HG02970 (cell line): ENCODE data around the gene BCAS3.
"Not testable (repeated sequence)": the region's sequence is repeated elsewhere in the genome, so short reads cannot be mapped to it uniquely, and the experiment has no call there.

Experiments used
- ATAC-seq: cut with Tn5 transposase; IDR thresholded peaks from one replicate; pipeline ENCODE4 v1.9.1; 2021; ENCODE audit warnings: mild to moderate bottlenecking, moderate library complexity, moderate number of reproducible peaks; ENCODE audit not compliant: unreplicated experiment, low FRiP score

Gene BCAS3

DNA sequence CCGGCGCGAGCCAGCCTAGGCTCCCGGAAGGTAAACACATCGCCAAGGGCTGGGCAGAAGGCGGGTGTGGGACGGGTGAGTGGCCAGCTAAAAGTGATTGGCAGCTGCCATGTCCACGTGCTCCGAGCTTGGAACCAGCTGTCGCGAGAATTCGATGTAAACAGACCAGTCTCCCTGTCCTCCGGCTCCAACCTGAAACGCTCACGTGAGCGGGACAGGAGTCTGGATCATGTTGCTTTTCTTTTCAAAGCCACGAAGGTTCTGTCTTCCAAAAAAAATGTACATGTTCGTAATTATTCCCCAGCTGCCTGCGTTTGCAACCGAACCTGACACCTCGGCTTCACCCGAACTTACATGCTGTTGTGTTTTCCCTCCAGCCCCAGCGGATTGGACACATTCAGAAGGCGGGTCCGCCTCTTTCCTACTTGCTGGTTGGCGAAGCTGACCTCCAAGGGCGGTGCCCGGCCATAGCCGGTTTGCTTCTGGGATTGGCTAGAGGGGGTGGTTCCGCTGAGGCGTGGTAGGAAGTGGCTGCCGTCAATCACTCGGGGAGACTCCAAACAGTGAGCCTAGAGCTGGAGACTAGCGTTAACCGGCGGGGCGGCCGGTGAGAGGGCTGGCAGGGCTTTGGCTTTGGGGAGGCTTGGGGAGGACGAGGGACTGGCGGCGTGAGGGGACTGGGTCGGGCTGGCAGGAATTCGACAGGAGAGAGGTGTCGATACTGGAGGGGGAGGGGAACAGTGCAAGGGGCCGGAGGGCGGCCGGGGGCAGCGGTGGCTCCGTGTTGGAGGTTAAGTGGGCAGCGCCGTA lies at the start of gene BCAS3:
Gene BCAS3 (plus strand): TSS at position 544 of the 810 bp plus-strand sequence.
- peak; percentile 99 for ATAC-seq

DNA sequence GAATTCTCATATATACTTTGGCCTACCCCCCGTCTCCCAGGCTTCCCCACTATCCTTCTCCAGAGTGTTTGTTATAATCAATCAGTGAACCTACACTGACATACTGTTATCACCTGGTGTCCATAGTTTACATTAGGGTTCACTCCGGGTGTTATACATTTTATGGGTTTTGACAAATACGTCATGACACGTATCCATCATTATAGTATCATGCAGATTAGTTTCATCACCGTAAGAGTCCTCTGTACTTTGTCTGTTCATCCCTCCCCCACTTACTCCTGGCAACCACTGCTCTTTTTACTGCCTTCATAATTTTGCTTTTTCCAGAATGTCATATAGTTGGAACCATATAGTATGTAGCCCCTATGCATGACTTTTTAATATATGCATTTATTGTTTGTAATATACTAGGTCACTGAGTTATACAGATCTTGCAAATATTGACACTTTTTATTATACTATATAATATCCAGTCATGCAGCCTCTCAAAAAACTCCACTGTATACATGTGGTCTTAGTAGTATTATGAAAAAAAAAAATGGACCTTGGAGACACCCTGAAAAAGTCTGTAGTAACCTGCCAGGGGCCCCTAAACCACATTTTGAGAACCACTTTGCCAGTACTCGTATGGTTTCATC lies 49.3 kb upstream of the BCAS3 start:
- ATAC-seq = no peak

DNA sequence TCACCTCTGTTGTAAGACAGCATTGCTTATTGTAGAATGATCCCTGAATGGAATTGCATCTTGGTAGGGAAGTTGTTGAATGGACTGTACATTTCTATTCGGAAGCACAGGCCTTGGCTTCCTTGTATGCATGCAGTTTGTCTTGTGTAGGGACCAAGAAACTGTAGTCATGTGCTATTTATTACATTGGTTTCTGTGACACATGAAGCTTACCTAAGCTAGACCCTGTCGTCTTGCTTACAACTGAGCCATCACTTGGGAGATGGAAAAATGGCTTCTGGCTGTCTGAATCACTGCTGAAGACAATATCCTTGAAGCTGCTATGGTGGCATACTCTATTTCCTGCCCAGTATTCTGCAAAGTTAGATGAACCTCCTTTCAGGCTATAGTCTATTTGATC lies 48.5 kb upstream of the BCAS3 start:
- ATAC-seq = no peak

DNA sequence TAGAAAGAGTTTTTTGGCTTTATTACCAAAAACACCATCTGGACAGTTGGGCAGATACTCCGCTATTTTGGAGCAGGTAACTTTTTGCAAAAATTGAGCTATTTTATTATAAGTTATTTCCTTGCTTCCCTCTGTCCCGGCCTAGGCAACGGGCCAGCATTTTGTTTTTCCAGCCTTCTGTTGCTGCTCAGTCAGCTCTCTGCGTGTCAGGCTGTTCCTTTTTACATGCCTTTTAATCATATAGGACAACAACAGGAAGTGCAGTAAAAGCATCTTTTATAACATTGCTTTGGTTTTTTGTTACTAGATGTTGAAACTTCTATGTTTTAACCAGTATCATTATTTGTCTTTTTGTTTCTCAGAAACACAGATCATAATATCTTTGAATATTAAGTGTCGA lies 47.3 kb upstream of the BCAS3 start:
- ATAC-seq = no peak

DNA sequence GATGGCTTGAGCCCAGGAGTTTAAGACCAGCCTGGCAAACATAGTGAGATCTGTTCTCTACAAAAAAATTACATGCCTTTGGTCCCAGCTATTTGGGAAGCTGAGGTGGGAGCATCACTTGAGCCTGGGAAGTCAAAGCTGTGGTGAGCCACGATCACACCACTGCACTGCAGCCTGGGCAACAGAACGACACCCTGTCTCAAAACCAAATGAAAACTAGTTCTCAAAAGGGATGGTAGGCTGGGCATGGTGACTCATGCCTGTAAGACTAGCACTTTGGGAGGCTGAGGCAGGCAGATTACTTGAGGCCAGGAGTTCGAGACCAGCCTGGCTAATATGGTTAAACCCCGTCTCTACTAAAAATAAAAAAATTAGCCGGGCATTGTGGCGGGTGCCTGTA lies 46.5 kb upstream of the BCAS3 start:
- ATAC-seq = no peak

DNA sequence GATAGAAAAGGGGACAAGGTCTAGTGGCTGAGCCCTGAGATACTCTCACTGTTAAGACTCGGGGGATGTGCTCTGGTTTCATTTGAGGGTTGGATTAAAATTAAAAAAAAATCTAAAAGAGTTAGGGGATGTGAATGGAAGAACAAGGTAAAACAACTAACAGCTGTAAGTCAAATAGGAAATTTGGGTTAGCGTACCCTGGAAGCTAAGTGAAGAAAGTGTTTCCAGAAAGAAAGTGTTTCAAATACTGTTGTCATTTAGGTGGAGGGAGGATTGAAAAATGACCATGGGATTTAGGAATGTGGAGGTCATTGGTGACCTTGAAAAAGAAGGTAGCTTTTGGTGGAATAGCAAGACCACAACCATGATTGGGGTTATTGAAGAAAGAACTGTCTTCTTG lies 40.0 kb upstream of the BCAS3 start:
- no peak for ATAC-seq

DNA sequence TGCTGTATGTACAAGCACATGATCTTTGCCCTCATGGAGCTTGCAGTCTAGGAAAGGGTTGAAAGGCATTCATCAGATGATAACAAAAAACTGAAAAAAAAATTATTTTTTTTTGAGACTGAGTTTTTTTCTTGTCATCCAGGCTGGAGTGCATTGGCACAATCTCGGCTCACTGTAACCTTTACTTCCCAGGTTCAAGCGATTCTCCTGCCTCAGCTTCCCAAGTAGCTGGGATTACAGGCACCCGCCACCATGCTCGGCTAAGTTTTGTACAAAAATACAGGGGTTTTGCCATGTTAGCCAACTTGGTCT lies 38.7 kb upstream of the BCAS3 start:
- ATAC-seq = no peak

DNA sequence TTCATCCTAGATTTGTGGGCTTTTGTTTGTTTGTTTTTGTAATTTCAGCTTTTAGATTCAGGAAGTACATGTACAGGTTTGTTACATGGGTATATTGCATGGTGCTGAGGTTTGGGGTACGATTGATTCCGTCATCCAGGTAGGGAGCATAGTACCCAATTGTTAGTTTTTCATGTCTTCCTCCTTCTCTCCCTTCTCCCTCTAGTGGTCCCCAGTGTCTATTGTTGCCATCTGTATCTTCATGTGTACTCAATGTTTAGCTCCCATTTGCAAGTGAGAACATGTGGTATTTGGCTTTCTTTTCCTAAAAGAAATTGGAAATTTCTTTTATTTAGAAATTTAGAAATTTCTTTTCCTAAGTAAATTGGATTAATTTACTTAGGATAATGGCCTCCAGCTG lies 37.1 kb upstream of the BCAS3 start:
- no peak for ATAC-seq

DNA sequence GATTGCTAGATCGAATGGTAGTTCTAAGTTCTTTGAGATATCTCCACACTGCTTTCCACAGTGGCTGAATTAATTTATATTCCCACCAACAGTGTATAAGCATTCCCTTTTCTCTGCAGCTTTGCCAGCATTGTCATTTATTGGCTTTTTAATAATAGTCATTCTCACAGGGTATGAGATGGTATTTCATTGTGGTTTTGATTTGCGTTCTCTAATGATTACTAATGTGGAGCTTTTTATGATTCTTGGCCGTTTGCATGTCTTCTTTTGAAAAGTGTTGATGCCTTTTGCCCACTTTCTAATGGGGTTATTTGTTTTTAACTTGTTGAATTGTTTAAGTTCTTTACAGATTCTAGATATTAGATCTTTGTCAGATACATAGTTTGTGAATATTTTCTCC lies 36.5 kb upstream of the BCAS3 start:
- ATAC-seq = no peak

DNA sequence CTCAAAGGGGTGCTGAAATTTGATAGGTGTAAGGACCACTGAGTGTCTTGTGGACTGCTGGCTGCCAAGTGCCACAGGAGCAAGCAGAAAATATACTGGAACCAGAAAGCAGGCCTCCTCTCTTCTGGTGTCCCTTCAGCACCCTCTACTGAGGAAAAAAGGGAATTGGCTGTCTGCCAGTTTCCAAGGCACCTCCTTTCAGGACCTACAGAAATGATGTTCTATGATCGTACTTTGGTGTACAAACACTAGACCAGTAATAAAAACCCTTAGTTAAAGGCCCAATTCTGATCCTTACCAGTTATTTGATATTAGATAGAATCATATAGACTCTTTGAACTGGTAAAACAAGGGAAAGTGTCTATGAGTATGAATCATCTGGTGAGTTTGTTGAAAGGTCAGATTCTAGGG lies 35.8 kb upstream of the BCAS3 start:
- ATAC-seq = no peak

DNA sequence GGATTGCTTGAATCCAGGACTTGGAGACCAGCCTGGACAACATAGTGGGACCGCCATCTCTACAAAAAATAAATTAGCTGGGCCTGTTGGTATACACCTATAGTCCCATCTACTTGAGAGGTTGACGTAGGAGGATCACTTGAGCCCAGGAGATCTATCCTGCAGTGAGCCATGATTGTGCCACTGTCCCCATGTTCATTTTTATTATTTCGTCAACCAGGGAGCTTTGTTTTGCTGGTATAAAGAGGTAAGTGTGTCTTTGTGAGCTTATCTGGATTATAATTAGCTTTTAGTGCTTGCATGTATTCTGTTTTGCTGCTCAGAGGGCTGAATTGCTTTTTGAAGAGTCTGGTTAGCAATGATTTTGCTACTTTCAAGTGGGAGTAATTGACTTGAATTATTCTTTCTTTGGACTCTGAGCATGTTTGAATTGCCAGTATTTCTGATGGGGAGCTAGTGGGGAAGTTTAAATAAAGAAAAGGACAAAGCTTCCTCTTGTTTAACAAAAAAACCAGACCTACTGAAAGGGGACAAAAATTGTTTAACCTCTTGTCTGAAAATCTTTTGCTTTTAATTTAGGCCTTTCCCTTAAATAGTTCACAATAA lies 31.6 kb upstream of the BCAS3 start:
- ATAC-seq = no peak

DNA sequence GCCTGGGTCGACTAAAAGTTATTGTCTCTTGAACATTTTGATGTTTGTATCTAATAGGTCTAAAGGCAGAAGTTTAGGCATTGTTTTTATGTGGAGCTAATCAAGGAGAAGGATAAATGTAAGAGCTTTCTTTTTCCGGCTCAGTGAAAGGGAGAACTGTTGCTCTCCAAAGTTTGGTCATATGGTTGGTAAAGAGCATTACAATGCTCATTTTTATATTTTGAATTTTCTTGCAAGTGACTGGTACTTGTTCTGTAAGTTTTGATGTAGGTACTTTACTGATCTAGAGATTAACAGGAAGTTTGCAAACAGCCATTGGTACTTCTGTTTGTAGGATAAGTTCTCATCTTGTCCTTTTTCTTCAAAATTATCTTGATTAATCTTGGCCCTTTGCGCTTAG lies 30.9 kb upstream of the BCAS3 start:
- no peak for ATAC-seq

DNA sequence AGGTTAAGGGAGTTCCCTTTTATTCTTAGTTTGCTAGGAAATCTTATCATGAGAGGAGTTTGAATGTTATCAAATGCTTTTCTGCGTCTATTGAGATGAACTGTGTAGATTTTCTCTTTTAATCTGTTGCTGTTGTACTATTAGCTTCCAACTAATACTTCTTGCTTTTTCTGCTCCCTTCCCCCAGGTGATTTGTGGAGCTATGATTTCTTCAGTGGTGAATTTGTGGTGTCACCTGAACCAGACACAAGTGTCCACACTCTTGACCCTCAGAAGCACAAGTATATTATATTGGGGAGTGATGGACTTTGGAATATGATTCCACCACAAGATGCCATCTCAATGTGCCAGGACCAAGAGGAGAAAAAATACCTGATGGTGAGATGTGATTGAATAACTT lies 29.9 kb upstream of the BCAS3 start:
- no peak for ATAC-seq

DNA sequence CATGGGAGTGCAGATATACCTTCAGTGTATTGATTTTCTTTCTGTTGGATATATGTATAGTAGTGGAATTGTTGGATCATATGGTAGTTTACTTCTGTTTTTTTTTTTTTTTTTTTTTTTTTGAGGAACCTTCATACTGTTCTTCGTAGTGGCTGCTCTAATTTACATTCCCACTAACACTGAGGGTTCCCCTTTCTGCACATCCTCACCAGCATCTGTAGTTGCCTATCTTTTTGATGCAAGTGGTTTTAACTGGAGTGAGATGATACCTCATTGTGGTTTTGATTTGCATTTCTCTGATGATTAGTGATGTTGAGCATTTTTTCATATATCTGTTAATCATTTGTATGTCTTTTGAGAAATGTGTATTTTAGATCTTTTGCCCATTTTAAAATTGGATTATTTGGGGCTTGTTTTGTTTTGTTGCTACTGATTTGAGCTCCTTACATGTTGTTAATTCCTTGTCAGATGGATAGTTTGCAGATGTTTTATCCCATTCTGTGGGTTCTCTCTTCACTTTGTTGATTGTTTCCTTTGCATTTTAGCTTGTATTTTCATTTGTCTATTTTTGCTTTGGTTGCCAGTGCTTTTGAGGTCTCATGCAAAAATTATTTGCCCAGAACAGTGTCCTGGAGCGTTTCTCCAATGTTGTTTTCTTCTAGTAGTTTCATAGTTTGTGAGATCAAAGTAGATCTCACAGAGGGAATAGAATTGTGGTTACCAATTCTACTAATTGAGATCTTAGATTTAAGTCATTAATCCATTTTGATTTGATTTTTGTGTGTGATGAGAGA lies 25.0 kb upstream of the BCAS3 start:
- ATAC-seq = peak; percentile 64

DNA sequence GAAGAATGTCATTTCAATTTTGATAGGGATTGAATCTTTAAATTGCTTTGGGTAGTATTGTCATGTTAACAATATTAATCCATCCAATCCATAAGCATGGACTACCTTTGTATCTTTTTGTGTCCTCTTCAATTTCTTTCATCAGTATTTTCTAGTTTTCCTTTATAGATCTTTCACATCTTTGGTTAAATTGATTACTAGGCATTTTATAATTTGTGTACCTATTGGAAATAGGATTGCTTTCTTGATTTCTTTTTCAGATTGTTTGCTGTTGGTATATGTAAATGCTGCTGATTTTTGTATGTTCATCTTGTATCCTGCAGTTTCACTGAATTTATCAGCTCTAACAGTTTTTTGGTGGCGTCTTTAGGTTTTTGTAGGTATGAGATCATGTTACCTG lies 24.1 kb upstream of the BCAS3 start:
- no peak for ATAC-seq

DNA sequence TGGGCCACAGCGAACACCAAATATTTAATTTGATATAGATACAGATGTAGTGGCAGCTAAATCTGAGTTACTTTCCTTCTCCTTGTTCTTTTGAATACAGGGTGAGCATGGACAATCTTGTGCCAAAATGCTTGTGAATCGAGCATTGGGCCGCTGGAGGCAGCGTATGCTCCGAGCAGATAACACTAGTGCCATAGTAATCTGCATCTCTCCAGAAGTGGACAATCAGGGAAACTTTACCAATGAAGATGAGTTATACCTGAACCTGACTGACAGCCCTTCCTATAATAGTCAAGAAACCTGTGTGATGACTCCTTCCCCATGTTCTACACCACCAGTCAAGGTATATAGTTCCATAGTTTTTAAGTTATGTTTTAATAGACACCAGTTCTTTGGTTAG lies 21.2 kb upstream of the BCAS3 start:
- ATAC-seq = no peak

DNA sequence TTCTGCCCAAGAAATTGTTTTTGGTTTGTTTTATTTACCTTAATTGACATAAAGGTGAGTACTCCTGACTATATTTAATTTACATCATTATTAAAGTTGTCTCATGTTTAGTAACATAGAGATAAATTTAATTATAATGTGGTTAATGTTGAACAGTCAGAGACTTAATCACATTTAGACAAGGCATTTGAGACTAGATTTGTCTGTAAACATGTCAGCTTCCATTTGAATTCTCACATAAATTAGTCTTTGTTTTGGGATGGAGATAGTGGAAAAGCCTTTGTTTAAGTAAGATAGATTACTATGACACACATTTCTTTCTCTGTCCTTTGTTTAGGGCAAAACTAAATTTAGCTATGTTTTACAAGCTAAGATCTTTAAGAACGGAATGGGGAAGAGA lies 18.5 kb upstream of the BCAS3 start:
- ATAC-seq = no peak

DNA sequence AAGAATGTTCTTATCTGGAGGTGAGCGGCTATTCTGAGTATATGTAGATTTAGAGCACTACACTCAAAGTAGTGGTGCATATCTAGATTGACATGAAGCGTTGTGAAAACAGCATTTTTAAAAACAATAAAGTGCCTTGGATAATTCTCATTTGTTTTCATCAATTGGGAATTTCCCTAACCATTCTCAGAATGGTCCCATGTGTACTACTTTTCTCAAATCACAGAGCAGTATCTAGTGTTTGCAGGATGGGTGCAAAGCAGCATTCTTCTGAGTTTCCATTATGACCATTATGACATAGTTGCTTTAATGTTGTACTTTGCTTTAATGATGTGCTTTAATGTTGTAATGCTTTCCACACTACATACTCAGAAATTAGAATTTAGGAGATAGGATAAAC lies 16.2 kb upstream of the BCAS3 start:
- no peak for ATAC-seq

DNA sequence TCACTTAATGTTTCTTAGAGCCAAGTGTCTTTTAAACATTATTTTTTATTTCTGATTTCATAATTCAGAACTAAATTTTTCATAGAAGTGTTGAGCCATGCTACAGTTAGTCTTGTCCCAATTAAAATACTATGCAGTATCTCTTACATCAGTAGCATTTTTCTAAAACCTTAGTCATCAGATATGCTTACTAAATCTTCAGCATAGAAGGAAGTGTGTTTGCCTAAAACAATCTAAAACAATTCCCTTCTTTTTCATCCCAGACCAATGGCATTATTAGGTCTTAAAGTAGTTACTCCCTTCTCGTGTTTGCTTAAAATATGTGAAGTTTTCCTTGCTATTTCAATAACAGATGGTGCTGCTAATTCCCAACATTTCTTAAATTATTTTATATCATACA lies 13.6 kb upstream of the BCAS3 start:
- ATAC-seq = no peak

DNA sequence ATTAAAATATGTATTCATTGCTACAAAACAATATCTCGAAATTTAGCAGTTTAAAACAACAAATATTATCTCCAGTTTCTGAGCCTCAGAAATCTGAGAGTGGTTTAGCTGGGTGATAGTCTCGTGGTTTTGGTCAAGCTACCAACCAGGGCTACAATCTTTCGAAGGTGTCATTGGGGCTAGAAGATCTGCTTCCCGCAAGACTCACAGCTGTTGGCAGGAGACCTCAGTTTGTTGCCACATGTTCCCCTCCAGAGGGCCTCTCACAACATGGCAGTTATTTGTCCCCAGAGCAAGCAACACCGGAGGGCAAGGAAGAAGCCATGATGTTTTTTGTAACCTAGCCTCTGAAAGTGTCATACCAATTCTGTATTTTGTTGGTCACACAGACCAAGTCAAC lies 12.0 kb upstream of the BCAS3 start:
- ATAC-seq = no peak

DNA sequence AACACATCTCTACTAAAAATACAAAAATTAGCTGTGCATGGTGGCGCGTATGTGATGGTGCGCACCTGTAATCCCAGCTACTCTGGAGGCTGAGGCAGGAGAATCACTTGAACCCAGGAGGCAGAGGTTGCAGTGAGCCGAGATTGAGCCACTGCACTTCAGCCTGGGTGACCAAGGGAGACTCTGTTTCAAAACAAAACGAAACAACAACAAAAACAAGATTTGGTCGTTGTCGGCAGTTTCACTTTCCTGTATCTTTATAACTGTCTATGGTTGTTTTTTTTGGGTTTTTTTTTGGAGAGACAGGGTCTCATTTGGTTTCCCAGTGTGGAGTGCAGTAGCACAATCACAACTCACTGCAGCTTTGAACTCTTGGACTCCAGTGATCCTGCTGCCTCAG lies 8.9 kb upstream of the BCAS3 start:
- not testable (repeated sequence) for ATAC-seq
